HG03432 (cell line): ENCODE measurements around the gene ZDHHC18.
"Not testable (repeated sequence)": the region's sequence is repeated elsewhere in the genome, so short reads cannot be mapped to it uniquely, and the experiment has no call there.

ENCODE experiments used
- ATAC-seq: cut with Tn5 transposase; IDR thresholded peaks from one replicate; pipeline ENCODE4 v1.9.1; 2021; ENCODE audit warnings: mild to moderate bottlenecking, moderate library complexity; ENCODE audit not compliant: unreplicated experiment

Gene ZDHHC18

DNA sequence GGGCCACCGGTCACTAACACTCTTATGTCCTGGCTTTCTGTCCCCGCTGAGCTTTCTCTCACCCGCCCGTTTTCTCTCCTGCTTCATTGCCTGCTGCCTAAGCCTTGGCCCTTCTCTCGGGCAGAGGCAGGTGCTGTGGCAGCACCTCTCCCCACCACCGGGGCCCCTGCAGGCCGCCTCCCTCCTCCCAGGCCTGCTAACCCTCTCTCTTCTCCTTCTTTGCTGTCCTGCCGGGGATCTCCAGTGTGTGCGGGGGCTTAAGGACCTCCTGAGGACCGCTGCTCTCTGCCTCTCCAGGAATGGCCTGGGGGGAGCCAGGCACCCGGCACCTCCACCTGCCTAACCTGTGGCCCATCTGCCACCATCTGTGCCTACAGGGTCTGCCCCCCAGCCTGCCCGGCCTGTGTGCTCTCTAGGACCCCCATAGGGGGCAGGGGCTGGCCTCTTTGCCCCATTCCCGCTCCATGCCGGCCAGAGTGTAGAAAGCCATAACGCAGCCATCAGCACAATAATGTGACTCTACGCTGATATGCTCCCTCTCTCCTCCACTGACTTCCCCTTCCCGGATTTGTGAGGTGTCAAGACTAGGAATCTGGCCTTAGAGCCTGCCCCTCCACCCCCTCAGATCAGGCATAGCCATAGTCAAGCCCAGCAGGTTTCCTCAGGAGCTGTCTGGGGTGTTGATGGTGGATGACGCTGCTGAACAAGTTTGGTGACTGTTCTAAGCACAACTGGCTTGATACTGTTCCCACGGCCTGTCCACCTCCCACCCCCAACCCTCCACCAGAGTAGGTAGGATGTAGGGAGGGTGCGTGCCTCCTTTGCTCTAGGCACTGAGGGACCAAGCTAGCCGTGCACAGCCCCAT, 30.3 kb downstream of the ZDHHC18 start:
- no peak for ATAC-seq

DNA sequence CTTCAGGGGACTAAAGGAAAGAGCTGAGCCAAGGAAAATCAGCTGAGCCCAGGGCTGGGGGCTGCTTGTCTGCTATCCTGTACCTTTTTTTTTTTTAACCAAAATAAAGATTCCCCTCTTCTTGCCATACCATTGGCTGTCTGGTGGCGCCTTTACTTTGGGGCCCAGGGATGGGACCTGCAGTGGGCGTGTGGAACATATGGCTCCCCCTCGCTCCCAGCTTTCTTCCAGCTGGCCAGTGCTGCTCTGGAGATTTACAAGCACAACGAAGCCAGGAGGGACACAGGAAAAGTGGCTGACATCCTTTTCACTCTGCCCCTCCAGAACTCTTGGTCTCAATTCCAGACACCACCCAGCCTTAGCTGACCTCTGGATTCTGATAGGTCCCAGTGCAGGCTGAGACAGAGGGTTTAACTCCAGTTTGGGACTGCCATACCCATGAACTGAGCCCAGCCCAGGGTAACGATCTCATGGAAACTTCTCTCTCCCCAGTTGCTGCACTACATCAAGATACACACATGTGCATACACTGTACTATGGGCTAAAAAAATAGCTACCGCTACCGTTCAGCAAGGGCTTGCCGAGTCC, 31.1 kb downstream of the ZDHHC18 start:
- ATAC-seq: no peak

DNA sequence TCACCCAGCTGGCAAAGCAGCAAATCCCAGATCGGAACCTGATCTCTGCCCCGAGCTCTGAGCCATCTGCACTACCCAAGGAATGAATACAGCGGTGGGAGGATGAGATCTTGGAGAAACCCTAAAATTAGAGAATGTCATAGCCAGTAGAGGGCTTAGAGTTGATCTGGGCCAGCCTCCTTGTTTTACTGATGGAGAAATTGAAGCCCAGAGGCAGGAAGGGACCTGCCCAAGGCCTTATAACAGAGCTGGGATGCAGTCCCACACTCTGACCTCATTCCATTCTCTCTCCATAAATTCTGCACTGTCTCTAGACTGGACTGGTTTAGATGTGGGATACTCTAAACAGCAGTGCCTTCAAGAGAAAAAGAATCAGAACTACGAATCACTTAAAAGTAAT, 31.7 kb downstream of the ZDHHC18 start:
- no peak for ATAC-seq

DNA sequence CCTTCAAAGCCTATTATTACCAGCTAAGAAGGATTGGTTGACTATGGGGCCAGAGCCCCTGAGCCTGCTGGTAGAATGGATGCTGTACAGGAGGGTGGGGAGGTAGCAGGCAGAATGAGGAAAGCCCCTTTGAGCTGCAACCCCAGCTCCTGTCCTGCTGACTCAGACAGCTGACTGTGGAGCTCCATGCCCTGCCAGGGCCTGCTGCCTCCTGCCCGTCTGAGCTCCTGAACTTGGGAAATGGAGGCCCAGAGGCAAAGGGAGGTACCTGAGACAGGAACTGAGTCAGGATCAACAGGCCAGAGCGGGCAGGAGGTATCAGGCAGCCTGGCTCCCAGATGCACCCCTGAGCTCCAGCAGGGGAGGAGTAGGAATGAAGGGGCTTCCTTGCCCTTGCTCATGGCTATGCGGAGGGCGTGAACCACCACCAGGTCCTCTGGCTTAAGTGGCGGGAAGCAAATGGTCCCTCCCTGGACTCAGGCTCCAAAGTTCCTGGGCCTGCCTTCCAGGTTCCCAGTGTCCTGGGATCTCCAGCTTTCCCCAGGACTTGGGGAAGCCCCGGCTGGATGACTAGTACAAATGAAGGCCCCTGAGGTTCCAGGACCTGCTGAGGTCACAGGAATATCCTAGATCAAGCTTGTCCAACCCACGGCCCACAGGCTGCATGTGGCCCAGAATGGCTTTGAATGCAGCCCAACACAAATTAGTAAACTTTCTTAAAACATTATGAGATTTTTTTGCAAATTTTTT, 32.6 kb downstream of the ZDHHC18 start:
- no peak for ATAC-seq

DNA sequence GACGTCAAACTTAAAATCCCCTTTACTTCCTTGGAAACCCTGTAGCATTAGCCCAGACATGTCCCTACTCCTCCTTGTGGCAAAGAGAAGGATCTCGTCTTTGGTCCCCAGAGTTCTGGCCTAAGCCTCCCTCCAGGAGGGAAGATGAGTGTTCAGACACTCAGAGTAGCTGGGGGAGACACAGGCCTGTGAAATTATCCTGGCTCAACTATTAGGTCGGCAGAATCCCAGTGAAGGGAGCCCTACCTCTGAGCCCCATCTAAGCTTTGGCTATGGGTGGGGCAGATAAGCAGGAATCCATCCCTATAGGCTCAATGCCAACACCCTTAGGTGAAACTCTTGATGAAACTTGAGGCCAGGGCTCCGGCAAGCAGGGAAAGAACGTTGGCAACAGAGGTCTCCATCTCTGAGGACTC, 34.8 kb downstream of the ZDHHC18 start:
- no peak for ATAC-seq

DNA sequence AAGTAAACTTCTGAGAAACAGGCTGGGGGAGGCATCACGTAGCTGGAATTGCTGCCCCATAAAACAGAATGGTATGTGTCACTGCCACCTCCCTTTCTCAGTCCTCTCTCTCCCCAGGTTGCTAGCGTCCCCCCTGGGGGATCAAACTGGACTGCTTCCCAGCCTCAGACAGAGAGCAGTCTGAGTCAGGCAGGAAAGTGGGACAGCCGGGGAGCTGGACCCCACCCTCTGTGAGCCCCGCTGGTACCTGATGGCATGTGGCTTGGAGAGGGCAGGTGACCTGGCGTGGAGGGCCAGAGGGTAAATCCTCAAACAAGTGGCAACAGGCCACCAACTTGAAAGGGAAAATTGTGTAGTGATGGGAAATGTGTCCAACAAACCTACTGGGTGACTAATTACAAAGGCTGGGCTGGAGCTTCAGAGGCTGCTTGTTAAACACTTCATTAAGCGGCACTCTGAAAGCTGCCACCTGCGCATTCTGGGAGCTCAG, 35.4 kb downstream of the ZDHHC18 start:
- ATAC-seq: no peak

DNA sequence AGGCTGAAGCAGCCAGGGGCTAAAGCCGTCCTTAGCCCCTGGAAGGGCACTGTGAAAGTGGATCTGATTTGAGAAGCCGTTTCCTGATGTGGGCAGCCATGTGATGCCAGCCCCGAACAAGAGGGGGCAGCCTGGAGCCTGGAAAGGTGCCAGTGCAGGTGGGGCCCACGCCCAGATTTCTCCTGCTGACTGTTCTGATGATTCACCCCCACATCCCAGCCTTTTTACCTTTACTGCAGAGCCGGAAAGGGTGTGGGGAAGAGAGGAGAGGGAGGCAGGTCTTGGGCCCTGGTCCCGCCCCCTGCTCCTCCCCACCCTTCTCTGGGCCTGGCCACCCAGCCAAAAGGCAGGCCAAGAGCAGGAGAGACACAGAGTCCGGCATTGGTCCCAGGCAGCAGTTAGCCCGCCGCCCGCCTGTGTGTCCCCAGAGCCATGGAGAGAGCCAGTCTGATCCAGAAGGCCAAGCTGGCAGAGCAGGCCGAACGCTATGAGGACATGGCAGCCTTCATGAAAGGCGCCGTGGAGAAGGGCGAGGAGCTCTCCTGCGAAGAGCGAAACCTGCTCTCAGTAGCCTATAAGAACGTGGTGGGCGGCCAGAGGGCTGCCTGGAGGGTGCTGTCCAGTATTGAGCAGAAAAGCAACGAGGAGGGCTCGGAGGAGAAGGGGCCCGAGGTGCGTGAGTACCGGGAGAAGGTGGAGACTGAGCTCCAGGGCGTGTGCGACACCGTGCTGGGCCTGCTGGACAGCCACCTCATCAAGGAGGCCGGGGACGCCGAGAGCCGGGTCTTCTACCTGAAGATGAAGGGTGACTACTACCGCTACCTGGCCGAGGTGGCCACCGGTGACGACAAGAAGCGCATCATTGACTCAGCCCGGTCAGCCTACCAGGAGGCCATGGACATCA, 36.5 kb downstream of the ZDHHC18 start, which contains the start of gene SFN:
SFN (plus strand) TSS at position 369 of the 904 bp plus-strand sequence; CDS start at position 433, 64 bp downstream.
- no peak for ATAC-seq

DNA sequence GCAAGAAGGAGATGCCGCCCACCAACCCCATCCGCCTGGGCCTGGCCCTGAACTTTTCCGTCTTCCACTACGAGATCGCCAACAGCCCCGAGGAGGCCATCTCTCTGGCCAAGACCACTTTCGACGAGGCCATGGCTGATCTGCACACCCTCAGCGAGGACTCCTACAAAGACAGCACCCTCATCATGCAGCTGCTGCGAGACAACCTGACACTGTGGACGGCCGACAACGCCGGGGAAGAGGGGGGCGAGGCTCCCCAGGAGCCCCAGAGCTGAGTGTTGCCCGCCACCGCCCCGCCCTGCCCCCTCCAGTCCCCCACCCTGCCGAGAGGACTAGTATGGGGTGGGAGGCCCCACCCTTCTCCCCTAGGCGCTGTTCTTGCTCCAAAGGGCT, 37.2 kb downstream of the ZDHHC18 start:
- ATAC-seq: no peak

DNA sequence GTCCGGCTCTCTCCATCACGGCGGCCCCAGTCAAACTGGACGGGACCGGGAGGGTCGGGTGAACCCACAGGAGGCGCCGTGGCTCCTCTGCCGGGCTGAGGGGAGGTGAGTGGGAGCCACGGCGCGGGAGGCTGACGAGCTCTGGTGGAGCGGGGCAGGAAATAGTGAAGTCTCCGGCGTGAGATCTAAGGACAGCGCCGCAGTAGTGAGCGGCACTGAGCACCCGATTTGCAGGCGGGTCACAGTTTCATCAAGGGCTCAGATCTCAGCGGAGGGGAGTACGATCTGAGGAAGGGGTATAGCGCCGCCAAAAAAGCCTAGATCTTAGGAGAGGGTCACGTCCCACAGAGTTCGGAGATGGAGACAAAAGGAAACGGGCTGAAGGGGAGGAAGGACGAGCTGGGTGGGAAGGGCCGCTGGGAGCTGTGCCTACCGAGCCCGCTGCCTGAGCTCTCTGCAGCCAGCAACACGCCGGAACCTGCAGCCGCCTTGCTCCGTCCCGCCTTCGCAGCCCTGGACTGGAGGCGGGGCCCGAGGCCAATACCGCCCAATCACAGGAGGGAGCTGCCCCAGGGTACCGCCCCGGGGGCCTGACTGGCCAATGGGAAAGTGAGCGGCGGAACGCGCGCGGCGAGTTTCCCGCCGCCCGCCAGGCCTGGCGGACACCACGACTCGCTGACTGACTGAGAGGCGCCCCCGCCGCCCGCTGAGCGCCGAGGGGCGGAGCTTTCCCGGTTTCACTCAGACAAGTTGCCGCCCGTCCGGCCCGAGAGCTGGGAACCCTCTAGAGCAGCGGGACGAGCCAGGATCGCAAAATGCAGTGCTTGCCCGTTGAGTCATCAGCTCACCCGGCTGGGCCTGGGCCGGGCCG, 38.4 kb downstream of the ZDHHC18 start:
- peak; percentile 87 for ATAC-seq

DNA sequence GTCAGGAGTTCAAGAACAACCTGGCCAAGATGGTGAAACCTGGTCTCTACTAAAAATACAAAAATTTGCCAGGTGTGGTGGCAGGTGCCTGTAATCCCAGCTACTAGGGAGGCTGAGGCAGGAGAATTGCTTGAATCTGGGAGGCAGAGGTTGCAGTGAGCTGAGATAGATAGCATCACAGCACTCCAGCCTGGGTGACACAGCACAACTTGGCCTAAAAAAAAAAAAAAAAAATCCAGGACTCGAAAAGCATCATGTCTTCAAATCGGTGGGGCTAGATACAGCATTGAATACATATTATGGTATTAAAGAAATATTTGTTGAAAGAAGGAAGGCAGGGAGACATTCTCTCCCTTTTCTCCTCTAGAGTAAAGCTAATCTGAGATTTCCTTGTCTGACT, 46.6 kb downstream of the ZDHHC18 start:
- not testable (repeated sequence) for ATAC-seq

DNA sequence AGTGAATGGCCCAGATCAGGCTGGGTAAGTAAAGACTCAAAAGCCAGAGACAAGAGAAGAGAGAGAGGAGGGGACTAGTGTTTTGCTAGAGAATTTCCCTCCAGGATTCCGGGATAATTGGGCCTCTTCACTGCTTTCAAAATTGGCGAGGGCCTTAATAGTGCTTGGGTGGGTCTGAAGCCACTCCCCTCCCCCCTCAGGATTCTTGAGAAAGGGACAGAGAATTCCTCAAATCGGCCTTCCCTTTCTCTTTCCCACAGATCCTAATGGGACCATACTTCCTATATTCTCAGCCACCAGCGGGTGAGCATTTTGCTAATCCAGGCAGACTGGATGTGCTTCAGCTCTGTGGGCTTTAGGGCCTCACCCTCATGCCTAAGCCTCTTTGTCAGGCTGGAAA, 48.4 kb downstream of the ZDHHC18 start:
- no peak for ATAC-seq

DNA sequence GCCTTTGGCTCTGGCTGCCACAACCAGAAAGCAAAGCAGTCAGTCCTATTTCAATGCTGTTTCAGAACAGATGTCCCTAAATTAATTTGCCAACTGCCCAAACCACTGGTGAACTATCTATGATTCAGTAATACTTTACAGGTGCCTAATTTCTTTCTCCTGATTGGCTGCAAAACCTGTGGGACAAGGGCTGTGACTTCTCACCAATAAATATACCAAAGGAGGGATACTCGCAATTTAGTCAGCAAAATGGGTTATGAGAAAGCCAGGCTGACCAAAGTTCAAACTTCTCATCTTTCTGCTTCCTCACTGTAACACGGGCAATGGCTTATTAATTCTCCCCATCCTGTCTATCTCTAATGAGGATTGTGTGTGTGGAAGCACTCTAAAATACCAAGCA, 50.8 kb downstream of the ZDHHC18 start:
- ATAC-seq: no peak

DNA sequence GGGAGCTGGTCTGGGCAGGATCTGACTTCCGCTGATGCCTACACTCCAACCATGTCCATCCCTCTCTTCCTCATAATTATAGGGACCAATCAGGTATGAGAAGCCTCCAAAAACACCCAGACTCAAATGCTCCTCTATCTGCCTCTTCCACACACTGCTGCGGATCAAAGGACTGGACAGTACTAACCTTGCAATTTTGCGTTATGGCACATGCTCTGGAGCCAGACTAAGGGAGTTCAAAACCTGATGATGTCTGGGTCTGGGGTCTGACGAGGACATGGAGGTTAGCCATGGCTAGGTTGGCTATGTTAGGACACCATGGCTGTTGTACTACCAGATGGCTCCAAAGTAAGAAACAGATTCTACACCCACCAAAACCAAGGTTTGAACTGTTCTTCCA, 53.3 kb downstream of the ZDHHC18 start:
- no peak for ATAC-seq

DNA sequence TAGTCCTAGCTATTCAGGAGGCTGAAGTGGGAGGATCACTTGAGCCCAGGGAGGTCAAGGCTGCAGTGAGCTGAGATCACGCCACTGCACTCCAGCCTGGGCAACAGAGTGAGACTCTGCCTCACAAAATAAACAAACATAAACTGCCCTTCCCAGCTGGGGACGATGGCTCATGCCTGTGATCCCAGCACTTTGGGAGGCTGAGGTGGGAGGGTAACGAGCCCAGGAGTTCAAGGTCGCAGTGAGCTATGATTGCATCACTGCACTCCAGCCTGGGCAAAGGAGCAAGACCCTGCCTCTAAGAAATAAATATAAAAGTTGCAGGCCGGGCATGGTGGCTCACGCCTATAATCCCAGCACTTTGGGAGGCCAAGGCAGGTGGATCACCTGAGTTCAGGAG, 55.1 kb downstream of the ZDHHC18 start:
- not testable (repeated sequence) for ATAC-seq

DNA sequence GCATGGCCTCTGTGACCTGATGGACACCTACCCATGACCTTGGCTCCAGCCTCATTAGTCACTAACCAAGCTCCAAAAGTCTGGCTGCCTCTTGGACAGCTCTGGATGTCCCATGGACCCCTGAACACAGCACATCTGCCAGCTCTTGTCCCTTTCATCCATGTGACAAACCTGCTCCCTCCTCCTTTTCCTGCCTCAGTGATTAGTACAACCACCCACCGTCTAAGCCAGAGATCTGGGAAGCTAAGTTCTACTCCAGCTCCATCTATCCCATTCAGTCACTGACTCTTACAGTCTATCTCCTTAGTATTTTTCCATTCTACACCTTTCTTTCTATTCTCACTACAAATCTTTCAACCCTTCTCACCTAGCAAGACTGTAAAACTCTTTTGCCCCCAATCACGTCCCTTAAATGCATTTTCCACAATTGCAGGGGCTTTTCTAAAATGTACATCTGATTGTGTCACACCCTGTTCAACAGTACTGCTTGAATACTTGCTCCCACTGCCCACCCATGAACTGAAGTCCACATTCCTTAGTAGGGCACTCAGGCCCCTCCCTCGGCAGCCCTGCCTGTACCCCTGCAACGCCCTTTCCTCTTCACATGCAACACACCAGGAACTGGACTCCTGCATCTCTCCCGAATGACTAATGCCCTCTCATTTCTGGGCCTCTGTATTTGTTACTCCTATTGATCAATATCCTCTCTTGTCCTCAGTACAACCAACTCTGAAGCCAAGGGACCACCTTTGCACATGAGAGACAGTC, 56.4 kb downstream of the ZDHHC18 start:
- ATAC-seq: no peak

DNA sequence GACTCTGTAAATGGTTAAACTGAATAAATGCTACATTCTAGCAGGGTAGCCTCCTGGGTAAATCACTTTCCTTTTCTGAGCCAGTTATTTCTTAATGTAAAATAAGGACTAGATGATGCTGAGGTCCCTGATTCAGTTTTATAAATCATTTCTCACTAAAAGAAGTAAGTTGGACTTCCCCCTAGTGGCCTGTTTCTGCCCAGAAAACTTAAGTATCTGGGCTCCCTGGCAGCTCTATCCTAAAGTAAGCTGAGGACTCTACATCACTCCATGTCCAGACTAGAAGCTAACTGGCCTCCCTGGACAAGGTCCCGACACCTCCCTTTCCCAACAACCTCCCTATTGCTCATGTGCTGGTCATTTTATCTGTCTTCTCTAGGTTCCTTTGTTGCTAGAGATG, 60.6 kb downstream of the ZDHHC18 start:
- no peak for ATAC-seq

DNA sequence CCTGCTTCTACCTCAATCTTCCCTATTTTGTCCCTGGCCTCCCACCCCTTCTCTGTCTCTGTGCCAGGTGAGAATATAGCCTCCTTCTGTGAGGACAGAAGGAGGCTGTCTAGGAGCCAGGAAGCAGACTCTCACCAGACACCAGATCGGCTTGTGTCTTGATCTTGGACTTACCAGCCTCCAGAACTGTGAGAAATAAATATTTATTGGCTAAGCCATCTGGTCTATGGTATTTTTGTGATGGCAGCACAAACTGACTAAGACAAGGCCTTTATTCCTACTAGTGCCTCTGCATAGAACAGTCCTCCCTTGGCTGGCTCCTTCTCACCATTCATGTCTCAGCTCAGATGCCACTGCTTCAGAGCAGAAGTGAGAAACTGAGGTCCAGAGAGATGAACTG, 61.7 kb downstream of the ZDHHC18 start:
- no peak for ATAC-seq

DNA sequence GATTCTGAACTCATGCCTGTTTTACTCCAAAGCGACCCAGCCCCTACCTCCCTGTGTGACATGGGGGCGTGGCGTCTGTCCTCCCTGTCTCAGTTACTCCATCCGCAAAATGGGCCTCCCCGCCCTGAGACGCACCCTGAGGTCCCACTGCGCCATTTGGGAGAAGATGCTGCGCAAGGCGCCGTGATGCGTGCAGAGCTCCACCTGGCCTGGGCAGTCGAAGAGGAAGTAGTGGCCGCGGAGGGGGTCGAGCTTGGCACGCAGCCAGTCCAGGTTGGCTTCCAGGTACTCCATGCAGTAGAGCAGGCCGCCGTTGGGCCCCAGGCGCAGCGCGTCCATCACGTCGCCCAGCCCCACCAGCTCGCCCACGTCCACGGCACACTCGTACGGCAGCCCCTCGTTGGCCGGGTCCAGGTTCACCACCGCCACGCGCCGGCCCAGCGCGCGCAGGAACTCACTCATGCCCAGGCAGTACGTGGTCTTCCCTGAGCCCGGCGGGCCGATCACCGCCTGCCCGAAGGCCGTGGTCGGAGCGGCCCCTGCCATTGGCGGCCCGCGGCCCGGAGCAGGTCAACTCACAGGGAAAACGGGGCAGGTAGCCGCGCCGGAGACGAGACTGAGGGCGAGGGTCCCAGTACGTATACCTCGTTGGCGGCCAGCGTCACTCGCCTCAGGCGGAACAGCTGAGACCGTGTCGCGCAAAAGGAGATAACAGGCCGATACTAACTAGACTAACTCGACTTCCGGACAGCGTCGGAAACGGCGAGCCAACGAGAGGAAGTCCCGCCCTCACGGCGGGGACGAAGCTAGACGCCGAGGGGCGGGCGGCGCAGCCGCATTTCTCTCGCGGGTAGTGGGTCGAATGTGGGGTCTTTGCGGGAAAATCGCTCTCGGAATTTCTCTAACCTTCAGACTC, 63.3 kb downstream of the ZDHHC18 start, which contains the start of gene GPN2:
GPN2 (minus strand) TSS at position 733 of the 916 bp plus-strand sequence; CDS start at position 546, 187 bp downstream.
- peak; percentile 86 for ATAC-seq
